Stimulated activated CD8-positive, alpha-beta memory T cell treated with anti-CD3 and anti-CD28 coated beads, Interleukin-4, amount 100 ng/mL, for 48 hours (primary cell): Measurements from ENCODE around the gene TTC9.

Experiments
- DNase-seq: peaks from one replicate; pipeline ENCODE4 v3.0.0-alpha.2; 2020

The TTC9 gene

GRCh38 chr14:70718383-70719118 is 76.8 kb downstream of the TTC9 start:
- no peak for DNase-seq

GRCh38 chr14:70721542-70721941 is 79.8 kb downstream of the TTC9 start:
- no peak for DNase-seq

- DNase-seq = no peak
These were observed 80.7 kb downstream of the TTC9 start for GRCh38 chr14:70722418-70722817.

DNA sequence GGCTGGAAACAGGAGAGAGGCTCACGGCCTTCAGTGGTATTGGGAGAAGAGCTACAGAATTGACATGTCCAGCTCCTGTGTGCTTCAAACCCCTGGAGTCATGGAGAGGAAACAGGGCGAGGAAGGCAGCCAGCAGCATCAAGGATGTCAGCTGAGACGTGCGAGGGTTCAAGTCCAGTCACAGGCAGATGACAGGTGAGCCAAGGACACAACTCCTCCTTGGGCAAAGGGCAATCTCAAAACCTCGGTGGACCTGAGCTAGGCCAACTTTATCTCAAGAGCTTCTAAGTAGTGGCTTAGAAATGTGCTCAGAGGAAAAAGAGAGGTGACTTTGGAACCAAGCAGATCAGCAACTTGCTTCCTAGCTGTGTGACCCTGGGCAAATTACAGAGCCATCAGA is 81.6 kb downstream of the TTC9 start:
- no peak for DNase-seq

- DNase-seq = no peak
These were observed 82.4 kb downstream of the TTC9 start for GRCh38 chr14:70724110-70724509.

DNA sequence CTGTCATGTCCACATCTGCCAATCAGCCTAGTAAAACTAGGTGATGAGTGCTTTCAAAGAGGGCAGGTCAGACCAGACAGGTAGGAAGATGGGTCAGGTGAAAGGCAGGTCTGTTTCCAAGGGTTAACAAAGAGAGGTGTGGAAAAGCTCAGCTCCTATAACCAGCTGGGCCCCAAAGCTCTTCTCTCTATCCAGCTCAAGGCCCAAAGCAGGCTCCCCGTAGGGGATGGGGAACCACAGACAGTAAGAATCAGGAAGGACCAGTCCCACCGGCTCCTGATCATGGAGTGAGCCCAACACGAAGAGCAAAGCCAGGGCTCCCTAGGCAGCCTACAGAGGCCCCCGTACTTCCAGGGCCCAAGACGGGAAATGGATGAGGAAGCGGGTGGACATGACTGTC is 83.2 kb downstream of the TTC9 start:
- no peak for DNase-seq
